Heart right ventricle (tissue), 16 donors: ENCODE measurements around the gene CDT1. TPM values are rescaled to one million over a fixed set of nuclear protein-coding genes. Genes with fewer than 3 reads are reported as not detected.
A peak's percentile ranks its signal among the peaks of the same experiment; 100 is the strongest.
"Not testable (repeated sequence)": the region's sequence is repeated elsewhere in the genome, so short reads cannot be mapped to it uniquely, and the experiment has no call there.

Experiments
- ATAC-seq, 8 donors: fragments of 200-7000 bp; cut with Tn5 transposase; one replicate each; pipeline ENCODE4 v1.9.1; 2020; ENCODE audit warnings: mild to moderate bottlenecking in 8 of 8, moderate library complexity in 8 of 8, moderate number of reproducible peaks in 1 of 8
- DNase-seq, 2 donors: peaks; one replicate each; pipeline ENCODE4 v3.0.0-alpha.2; 2020
- H3K27ac ChIP-seq, 10 donors: fragments of 200-600 bp; sonication (generic) in 2 of 10; one replicate each; pipeline versions ENCODE4 v1.5.0 to v1.8.0; 2020 to 2022; ENCODE audit warnings: mild to moderate bottlenecking in 3 of 10
- H3K27me3 ChIP-seq, 7 donors: fragments of 200-600 bp; one replicate each; pipeline ENCODE4 v1.8.0; 2021 to 2022; ENCODE audit warnings: mild to moderate bottlenecking in 2 of 7
- H3K36me3 ChIP-seq, 9 donors: fragments of 200-600 bp; sonication (generic) in 1 of 9; one replicate each; pipeline versions ENCODE4 v1.5.0 to v1.8.0; 2020 to 2022; ENCODE audit warnings: mild to moderate bottlenecking in 2 of 9
- H3K4me1 ChIP-seq, 9 donors: fragments of 200-600 bp; sonication (generic) in 1 of 9; one replicate each; pipeline versions ENCODE4 v1.5.0 to v1.8.0; 2020 to 2022; ENCODE audit warnings: mild to moderate bottlenecking in 4 of 9
- H3K4me3 ChIP-seq, 10 donors: fragments of 200-600 bp; sonication (generic) in 2 of 10; one replicate each; pipeline versions ENCODE4 v1.5.0 to v1.8.0; 2020 to 2022; ENCODE audit warnings: mild to moderate bottlenecking in 7 of 10, moderate library complexity in 2 of 10
- H3K9me3 ChIP-seq, 11 donors: fragments of 200-600 bp in 10 of 11; sonication (generic) in 2 of 11; one replicate each; pipeline versions ENCODE4 v1.5.0 to v1.8.0; 2013 to 2022; ENCODE audit warnings: mild to moderate bottlenecking in 2 of 11, control low read depth in 1 of 11, moderate library complexity in 1 of 11
- CTCF ChIP-seq, 9 donors: fragments of 200-600 bp; sonication (generic) in 2 of 9; IDR thresholded peaks; one replicate each; pipeline versions ENCODE4 v1.5.0 to v1.8.0; 2021 to 2022; ENCODE audit warnings: antibody characterized with exemption in 9 of 9, mild to moderate bottlenecking in 5 of 9, moderate library complexity in 1 of 9
- WGBS, 2 donors: extraction: QIAGEN DNeasy Blood & Tissue Kit; methylation state at CpG; one replicate each; pipeline ENCODE4 v1.1.7; 2013; ENCODE audit warnings: inconsistent platforms in 1 of 2; 5-methylcytosine and 5-hydroxymethylcytosine counted together
- intact Hi-C, 10 donors: fragments of 100-400 bp; cut with DNase I; formaldehyde crosslinking; loops; one replicate each; pipeline versions ENCODE4 v1.11.1 to v1.14.2; 2022
- polyA plus RNA-seq, 2 donors: library from polyadenylated mRNA; stranded (reverse); fragments of 200-250 nt; gene quantifications; one replicate each; pipeline ENCODE4 v1.2.3, GENCODE V29; 2013
- total RNA-seq, 10 donors: library from RNA; stranded (reverse); fragmentation: NEBNext Ultra II Directional in 3 of 10; extraction: Animal tissue kit (Norgen Biotek cat#: 25700) in 3 of 10; gene quantifications; one replicate each; pipeline versions ENCODE4 v1.2.1 to v1.2.4, GENCODE V29; 2021 to 2023
- donor health status: Arrhythmogenic right ventricular cardiomyopathy.
- donor health status: ischemic (EF 13 %, LVEDD 7.1; RV severe dilation, severe dysfunction).
- donor health status: healthy with polysubstance abuse.
- donor health status: DM: no; HTN: yes; CAD: no.
- donor health status: DM: no; HTN: no; CAD: no.
- donor health status: ischemic (EF 25% LVEDD 6.9; RV normal size, moderate dysfunction).
- donor health status: ischemic (EF 25% LVEDD 5.7; RV mildly dilated, moderate dysfunction).
- donor health status: healthy.
- donor health status: DM: yes; HTN: yes; CAD: no.
- donor health status: Ischemic cardiomyopathy.
- donor health status: ischemic (EF 35%, LVEDD 5.7; RV mildly dilated, moderate dysfunction).
- donor health status: nonischemic (EF 11% LVEDD 7.7; RV severe dilation, severe dysfunction).
- donor health status: DM: yes; HTN: yes; CAD: no.
- donor health status: PGD.
- donor health status: ischemic (EF 29% LVEDD 5.4; RV normal size, mild dysfunction).
- donor health status: nonischemic (EF 23%, LVEDD 6.1; RV moderate dilation, normal function).

Gene CDT1
- total and polyA plus RNA-seq, 12 donors = 0.15 to 2.6 (median 0.35) TPM

GRCh38 chr16:88769617-88770460 is 33.8 kb upstream of the CDT1 start:
- intact Hi-C loops = loop anchor here in 1 of 10 donors (5.0 kb wide), 1 partner anchor 533 kb away; no protein-coding TSS in a partner anchor
- Histone ChIP-seq H3K4me3 (peak overlapping the region in 2 of 10 donors; percentile 9 to 24), H3K9me3 (no peaks in the 10 kb centered on the region), H3K36me3 (no peaks in the 10 kb centered on the region), H3K27ac (peak overlapping the region in 1 of 10 donors; percentile 32), H3K4me1 (peaks cover 33 to 85% (median 74%) of the 10 kb centered on the region in 9 donors), H3K27me3 (no peaks in the 10 kb centered on the region)
- WGBS, 2 donors = 70 to 72% methylated on average over 30 of the region's 30 CpGs
- DNase-seq (no peak), ATAC-seq (no peak)
- no peak for TF ChIP-seq CTCF (IDR thresholded peaks at IDR 0.05)

DNA sequence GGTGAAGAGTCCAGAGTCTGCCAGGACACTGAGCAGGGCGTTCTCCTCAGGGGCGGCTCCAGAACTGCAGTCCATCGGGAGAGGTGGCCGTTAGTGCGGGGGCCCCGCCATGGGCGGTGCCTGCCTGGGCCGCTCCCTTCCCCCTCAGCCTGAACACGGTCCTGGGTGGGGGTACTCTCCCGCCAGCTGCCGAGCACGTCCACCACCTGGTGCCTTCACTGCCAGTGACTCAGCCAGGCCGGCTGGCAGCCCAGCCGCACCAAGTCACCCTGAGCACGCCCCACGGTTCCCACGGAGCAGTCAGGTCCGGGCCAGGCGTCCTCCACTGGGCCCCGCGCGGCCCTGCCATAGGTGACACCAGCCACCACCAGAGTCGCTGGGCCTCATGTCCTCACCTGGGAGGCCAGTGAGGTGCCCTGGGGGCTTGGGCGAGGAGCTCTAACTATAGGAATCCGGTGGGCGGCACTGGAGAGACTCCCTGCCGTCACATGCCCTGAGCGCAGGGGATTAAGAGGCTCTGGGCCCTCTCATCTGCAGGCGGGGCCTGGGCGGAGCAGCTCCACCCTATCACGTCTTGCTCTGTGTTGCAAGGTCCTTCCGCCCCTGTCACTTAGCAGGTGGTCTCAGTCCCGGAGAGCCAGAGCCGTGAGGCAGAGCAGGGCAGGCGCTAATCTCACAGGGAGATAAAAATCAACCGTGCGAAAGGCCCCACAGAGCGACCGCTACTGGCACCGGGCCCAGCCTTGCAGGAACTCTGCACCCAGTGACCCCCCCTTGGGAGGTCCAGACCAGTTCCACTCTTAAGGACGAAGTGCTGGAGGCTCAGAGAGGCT is 32.9 kb upstream of the CDT1 start:
- Histone ChIP-seq H3K9me3 (no peaks in the 10 kb centered on the region), H3K27ac (peak overlapping the region in 2 of 10 donors; percentile 16 to 32), H3K4me1 (peaks cover 33 to 84% (median 74%) of the 10 kb centered on the region in 9 donors), H3K27me3 (no peaks in the 10 kb centered on the region), H3K36me3 (no peaks in the 10 kb centered on the region), H3K4me3 (peak overlapping the region in 4 of 10 donors; percentile 9 to 24 (median 15))
- intact Hi-C loops = loop anchor here in 1 of 10 donors (1.0 kb wide), 1 partner anchor 14 kb away; no protein-coding TSS in a partner anchor
- TF ChIP-seq CTCF (IDR thresholded peaks at IDR 0.05) = no peak
- ATAC-seq = peak in 7 of 8 donors; percentile 14 to 51 (median 23)
- peak; percentile 70 to 74 for DNase-seq
- 42 to 49% methylated on average over 40 to 41 of the region's 41 CpGs for WGBS, 2 donors

DNA sequence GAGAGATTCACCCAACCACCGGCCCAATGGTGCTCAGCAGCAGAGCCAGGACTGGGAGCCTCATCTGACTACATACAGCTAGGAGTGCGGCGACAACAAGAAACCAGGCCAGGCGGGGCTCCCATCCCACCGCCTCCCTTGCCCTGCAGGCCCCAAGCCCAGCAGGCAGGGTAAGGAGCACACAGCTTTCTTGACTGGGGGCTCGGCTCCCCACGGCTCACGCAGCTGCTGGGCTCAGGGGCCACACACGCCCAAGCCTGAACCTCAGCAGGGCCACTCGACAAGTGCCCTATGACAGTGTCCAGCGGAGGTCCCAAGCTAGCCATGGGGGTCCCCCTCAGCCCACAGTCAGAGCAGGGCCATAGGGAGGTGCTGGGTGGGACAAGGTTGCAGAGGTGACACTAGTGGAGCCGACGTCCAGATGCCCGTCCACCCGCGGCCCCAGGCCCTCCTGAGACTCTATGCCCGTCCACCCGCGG is 32.3 kb upstream of the CDT1 start:
- Histone ChIP-seq H3K4me1 (peaks cover 33 to 85% (median 74%) of the 10 kb centered on the region in 9 donors), H3K4me3 (peak overlapping the region in 2 of 10 donors; percentile 9 to 24), H3K27ac (no peak overlapping the region), H3K36me3 (peaks cover 0 to 1% (median 0%) of the 10 kb centered on the region in 9 donors), H3K9me3 (no peaks in the 10 kb centered on the region), H3K27me3 (no peaks in the 10 kb centered on the region)
- WGBS, 2 donors = 81 to 88% methylated on average over 17 to 19 of the region's 19 CpGs
- no peak for TF ChIP-seq CTCF (IDR thresholded peaks at IDR 0.05)
- no peak for ATAC-seq
- peak in 1 of 2 donors; percentile 9 for DNase-seq
- intact Hi-C loops = loop anchor here in 1 of 10 donors (1.0 kb wide), 1 partner anchor 13 kb away; no protein-coding TSS in a partner anchor

DNA sequence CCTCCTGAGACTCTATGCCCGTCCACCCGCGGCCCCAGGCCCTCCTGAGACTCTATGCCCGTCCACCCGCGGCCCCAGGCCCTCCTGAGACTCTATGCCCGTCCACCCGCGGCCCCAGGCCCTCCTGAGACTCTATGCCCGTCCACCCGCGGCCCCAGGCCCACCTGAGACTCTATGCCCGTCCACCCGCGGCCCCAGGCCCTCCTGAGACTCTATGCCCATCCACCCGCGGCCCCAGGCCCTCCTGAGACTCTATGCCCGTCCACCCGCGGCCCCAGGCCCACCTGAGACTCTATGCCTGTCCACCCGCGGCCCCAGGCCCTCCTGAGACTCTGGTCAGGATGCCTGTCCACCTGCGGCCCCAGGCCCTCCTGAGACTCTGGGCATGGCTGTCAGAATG is 31.8 kb upstream of the CDT1 start:
- ATAC-seq, H3K36me3 ChIP-seq, H3K27ac ChIP-seq, DNase-seq, H3K4me3 ChIP-seq, H3K9me3 ChIP-seq, H3K27me3 ChIP-seq: not testable (repeated sequence)
- 95 to 97% methylated on average over 14 to 17 of the region's 23 CpGs for WGBS, 2 donors
- peaks cover 33 to 87% (median 74%) of the 10 kb centered on the region in 9 donors for H3K4me1 ChIP-seq
- intact Hi-C loops = loop anchor here in 1 of 10 donors (1.0 kb wide), 1 partner anchor 13 kb away; no protein-coding TSS in a partner anchor
